Heart right ventricle (tissue), 16 donors: ENCODE measurements around the gene COL23A1. TPM values are rescaled to one million over a fixed set of nuclear protein-coding genes. Genes with fewer than 3 reads are reported as not detected.

Experiments used
- ATAC-seq, 8 donors: fragments of 200-7000 bp; cut with Tn5 transposase; one replicate each; pipeline ENCODE4 v1.9.1; 2020; ENCODE audit warnings: mild to moderate bottlenecking in 8 of 8, moderate library complexity in 8 of 8, moderate number of reproducible peaks in 1 of 8
- DNase-seq, 2 donors: peaks; one replicate each; pipeline ENCODE4 v3.0.0-alpha.2; 2020
- H3K27ac ChIP-seq, 10 donors: fragments of 200-600 bp; sonication (generic) in 2 of 10; one replicate each; pipeline versions ENCODE4 v1.5.0 to v1.8.0; 2020 to 2022; ENCODE audit warnings: mild to moderate bottlenecking in 3 of 10
- H3K27me3 ChIP-seq, 7 donors: fragments of 200-600 bp; one replicate each; pipeline ENCODE4 v1.8.0; 2021 to 2022; ENCODE audit warnings: mild to moderate bottlenecking in 2 of 7
- H3K36me3 ChIP-seq, 9 donors: fragments of 200-600 bp; sonication (generic) in 1 of 9; one replicate each; pipeline versions ENCODE4 v1.5.0 to v1.8.0; 2020 to 2022; ENCODE audit warnings: mild to moderate bottlenecking in 2 of 9
- H3K4me1 ChIP-seq, 9 donors: fragments of 200-600 bp; sonication (generic) in 1 of 9; one replicate each; pipeline versions ENCODE4 v1.5.0 to v1.8.0; 2020 to 2022; ENCODE audit warnings: mild to moderate bottlenecking in 4 of 9
- H3K4me3 ChIP-seq, 10 donors: fragments of 200-600 bp; sonication (generic) in 2 of 10; one replicate each; pipeline versions ENCODE4 v1.5.0 to v1.8.0; 2020 to 2022; ENCODE audit warnings: mild to moderate bottlenecking in 7 of 10, moderate library complexity in 2 of 10
- H3K9me3 ChIP-seq, 11 donors: fragments of 200-600 bp in 10 of 11; sonication (generic) in 2 of 11; one replicate each; pipeline versions ENCODE4 v1.5.0 to v1.8.0; 2013 to 2022; ENCODE audit warnings: mild to moderate bottlenecking in 2 of 11, control low read depth in 1 of 11, moderate library complexity in 1 of 11
- WGBS, 2 donors: extraction: QIAGEN DNeasy Blood & Tissue Kit; methylation state at CpG; one replicate each; pipeline ENCODE4 v1.1.7; 2013; ENCODE audit warnings: inconsistent platforms in 1 of 2; 5-methylcytosine and 5-hydroxymethylcytosine counted together
- intact Hi-C, 10 donors: fragments of 100-400 bp; cut with DNase I; formaldehyde crosslinking; loops; one replicate each; pipeline versions ENCODE4 v1.11.1 to v1.14.2; 2022
- polyA plus RNA-seq, 2 donors: library from polyadenylated mRNA; stranded (reverse); fragments of 200-250 nt; gene quantifications; one replicate each; pipeline ENCODE4 v1.2.3, GENCODE V29; 2013
- total RNA-seq, 10 donors: library from RNA; stranded (reverse); fragmentation: NEBNext Ultra II Directional in 3 of 10; extraction: Animal tissue kit (Norgen Biotek cat#: 25700) in 3 of 10; gene quantifications; one replicate each; pipeline versions ENCODE4 v1.2.1 to v1.2.4, GENCODE V29; 2021 to 2023
- TF ChIP-seq, protein P1 (sequence below), 9 donors: fragments of 200-600 bp; sonication (generic) in 2 of 9; IDR thresholded peaks; one replicate each; pipeline versions ENCODE4 v1.5.0 to v1.8.0; 2021 to 2022; ENCODE audit warnings: antibody characterized with exemption in 9 of 9, mild to moderate bottlenecking in 5 of 9, moderate library complexity in 1 of 9
- donor health status: Arrhythmogenic right ventricular cardiomyopathy.
- donor health status: ischemic (EF 13 %, LVEDD 7.1; RV severe dilation, severe dysfunction).
- donor health status: healthy with polysubstance abuse.
- donor health status: DM: no; HTN: yes; CAD: no.
- donor health status: DM: no; HTN: no; CAD: no.
- donor health status: ischemic (EF 25% LVEDD 6.9; RV normal size, moderate dysfunction).
- donor health status: ischemic (EF 25% LVEDD 5.7; RV mildly dilated, moderate dysfunction).
- donor health status: healthy.
- donor health status: DM: yes; HTN: yes; CAD: no.
- donor health status: Ischemic cardiomyopathy.
- donor health status: ischemic (EF 35%, LVEDD 5.7; RV mildly dilated, moderate dysfunction).
- donor health status: nonischemic (EF 11% LVEDD 7.7; RV severe dilation, severe dysfunction).
- donor health status: DM: yes; HTN: yes; CAD: no.
- donor health status: PGD.
- donor health status: ischemic (EF 29% LVEDD 5.4; RV normal size, mild dysfunction).
- donor health status: nonischemic (EF 23%, LVEDD 6.1; RV moderate dilation, normal function).

COL23A1 gene
- total and polyA plus RNA-seq, 12 donors: 8.9 to 29.0 (median 16.2) TPM

DNA sequence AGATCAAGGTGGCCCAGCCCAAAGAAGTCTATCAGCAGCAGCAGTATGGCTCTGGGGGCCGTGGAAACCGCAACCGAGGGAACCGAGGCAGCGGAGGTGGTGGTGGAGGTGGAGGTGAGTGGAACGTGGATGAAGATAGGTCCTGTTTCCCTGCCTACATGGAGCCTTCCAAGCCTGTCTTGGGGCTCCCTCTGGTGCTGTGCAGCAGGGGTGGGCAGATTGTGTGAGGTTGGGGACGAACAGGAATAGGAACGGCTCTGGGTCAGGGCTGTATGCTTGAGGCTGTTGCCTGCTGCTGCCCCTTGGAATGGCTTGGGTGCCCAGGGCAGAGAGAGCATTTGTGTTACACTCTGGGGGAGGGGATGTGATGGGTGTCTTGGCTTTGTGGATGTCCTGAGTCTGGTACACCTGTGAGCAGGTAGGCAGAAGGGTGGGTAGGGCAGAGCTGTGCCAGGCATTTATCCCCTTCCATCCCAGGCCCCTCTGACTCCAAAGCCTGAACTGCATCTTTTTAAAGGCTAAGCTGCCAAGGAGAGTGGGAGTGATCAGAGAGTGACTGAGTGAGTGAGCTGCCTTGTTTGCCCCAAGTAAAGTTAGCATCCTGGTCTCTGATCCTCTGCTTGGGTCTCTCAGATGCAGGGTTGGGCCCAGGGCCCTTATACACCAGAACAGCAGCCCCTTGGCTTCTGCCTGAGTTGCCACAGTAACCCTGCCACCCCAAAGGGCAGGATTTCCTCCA lies 380.7 kb downstream of the COL23A1 start:
- peaks cover 13 to 48% (median 29%) of the 10 kb centered on the region in 9 donors for H3K4me1 ChIP-seq
- no peak for DNase-seq
- WGBS, 2 donors: 85% methylated on average over 8 of the region's 8 CpGs
- H3K36me3 ChIP-seq: peaks cover 4 to 91% (median 66%) of the 10 kb centered on the region in 9 donors
- TF ChIP-seq, protein P1, sequence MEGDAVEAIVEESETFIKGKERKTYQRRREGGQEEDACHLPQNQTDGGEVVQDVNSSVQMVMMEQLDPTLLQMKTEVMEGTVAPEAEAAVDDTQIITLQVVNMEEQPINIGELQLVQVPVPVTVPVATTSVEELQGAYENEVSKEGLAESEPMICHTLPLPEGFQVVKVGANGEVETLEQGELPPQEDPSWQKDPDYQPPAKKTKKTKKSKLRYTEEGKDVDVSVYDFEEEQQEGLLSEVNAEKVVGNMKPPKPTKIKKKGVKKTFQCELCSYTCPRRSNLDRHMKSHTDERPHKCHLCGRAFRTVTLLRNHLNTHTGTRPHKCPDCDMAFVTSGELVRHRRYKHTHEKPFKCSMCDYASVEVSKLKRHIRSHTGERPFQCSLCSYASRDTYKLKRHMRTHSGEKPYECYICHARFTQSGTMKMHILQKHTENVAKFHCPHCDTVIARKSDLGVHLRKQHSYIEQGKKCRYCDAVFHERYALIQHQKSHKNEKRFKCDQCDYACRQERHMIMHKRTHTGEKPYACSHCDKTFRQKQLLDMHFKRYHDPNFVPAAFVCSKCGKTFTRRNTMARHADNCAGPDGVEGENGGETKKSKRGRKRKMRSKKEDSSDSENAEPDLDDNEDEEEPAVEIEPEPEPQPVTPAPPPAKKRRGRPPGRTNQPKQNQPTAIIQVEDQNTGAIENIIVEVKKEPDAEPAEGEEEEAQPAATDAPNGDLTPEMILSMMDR (IDR thresholded peaks at IDR 0.05): no peak
- no peak overlapping the region for H3K4me3 ChIP-seq
- intact Hi-C loops: no loop called here
- no peak overlapping the region for H3K27ac ChIP-seq
- H3K27me3 ChIP-seq: no peaks in the 10 kb centered on the region
- ATAC-seq: no peak
- H3K9me3 ChIP-seq: no peaks in the 10 kb centered on the region

DNA sequence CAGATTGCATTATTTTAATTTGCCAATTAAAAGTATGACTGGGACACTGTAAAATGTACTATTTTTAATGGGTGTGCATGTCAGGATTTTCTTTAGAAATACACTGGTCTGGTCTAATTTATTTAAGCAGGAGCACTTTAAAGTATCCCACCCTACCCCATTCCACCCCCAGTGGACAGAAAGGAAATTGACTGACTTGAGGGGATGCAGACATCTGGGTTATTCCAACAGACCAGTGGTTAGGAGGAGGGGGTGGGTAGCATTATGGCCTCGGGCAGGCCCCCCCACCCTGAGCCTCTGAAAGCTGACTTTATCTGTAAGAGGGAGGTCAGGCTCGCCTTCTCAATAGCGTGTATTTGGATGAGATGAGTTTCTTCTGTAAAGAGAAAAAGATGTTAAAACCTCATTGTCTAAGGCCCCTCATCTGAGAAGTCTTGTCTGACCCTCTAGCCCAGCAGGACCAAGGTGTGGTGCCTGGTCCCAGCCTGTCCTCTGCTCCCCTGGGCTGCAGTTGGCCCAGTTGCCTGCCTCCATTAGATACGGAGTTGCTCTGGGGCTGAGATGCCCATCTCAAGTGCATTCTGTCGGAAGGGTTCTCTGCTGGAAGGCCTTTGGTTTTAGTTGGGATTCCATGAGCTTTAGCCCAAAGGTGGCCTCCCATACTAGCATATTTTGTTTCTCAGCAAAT lies 381.5 kb downstream of the COL23A1 start:
- no peak overlapping the region for H3K4me3 ChIP-seq
- peaks cover 4 to 82% (median 60%) of the 10 kb centered on the region in 9 donors for H3K36me3 ChIP-seq
- peak overlapping the region in 1 of 10 donors; percentile 44 for H3K27ac ChIP-seq
- DNase-seq: no peak
- intact Hi-C loops: no loop called here
- H3K27me3 ChIP-seq: no peaks in the 10 kb centered on the region
- WGBS, 2 donors: 62 to 78% methylated on average over 5 of the region's 5 CpGs
- TF ChIP-seq, protein P1 (IDR thresholded peaks at IDR 0.05): peak in 1 of 9 donors; percentile 11
- H3K4me1 ChIP-seq: peaks cover 13 to 47% (median 31%) of the 10 kb centered on the region in 9 donors
- ATAC-seq: no peak
- H3K9me3 ChIP-seq: no peaks in the 10 kb centered on the region

- intact Hi-C loops: no loop called here
- no peak for ATAC-seq
- peaks cover 3 to 75% (median 53%) of the 10 kb centered on the region in 9 donors for H3K36me3 ChIP-seq
- no peak overlapping the region for H3K4me3 ChIP-seq
- WGBS, 2 donors: 92 to 100% methylated on average over 1 of the region's 1 CpG
- TF ChIP-seq, protein P1 (IDR thresholded peaks at IDR 0.05): no peak
- H3K27ac ChIP-seq: peak overlapping the region in 1 of 10 donors; percentile 44
- no peaks in the 10 kb centered on the region for H3K9me3 ChIP-seq
- no peak for DNase-seq
- no peaks in the 10 kb centered on the region for H3K27me3 ChIP-seq
- H3K4me1 ChIP-seq: peaks cover 13 to 39% (median 30%) of the 10 kb centered on the region in 9 donors
These were observed 382.3 kb downstream of the COL23A1 start for GRCh38 chr5:178207917-178208280.

GRCh38 chr5:178207183-178207916 lies 382.8 kb downstream of the COL23A1 start:
- H3K4me1 ChIP-seq: peaks cover 13 to 38% (median 30%) of the 10 kb centered on the region in 9 donors
- peak overlapping the region in 1 of 10 donors; percentile 5 for H3K4me3 ChIP-seq
- TF ChIP-seq, protein P1 (IDR thresholded peaks at IDR 0.05): no peak
- peaks cover 0 to 69% (median 48%) of the 10 kb centered on the region in 9 donors for H3K36me3 ChIP-seq
- WGBS, 2 donors: 69 to 70% methylated on average over 5 of the region's 5 CpGs
- ATAC-seq (peak in 1 of 8 donors; percentile 3), DNase-seq (peak in 1 of 2 donors; percentile 39)
- H3K27me3 ChIP-seq: no peaks in the 10 kb centered on the region
- H3K9me3 ChIP-seq: no peaks in the 10 kb centered on the region
- peak overlapping the region in 2 of 10 donors; percentile 96 to 97 for H3K27ac ChIP-seq
- intact Hi-C loops: no loop called here
